GM21723 (cell line): ENCODE data around the gene CALHM2.

ENCODE experiments used
- ATAC-seq: cut with Tn5 transposase; IDR thresholded peaks from one replicate; pipeline ENCODE4 v1.9.1; 2021; ENCODE audit warnings: mild to moderate bottlenecking, moderate library complexity; ENCODE audit not compliant: unreplicated experiment

CALHM2 gene

GRCh38 chr10:103451091-103451813 lies 918 bp downstream of the CALHM2 start:
- no peak for ATAC-seq

GRCh38 chr10:103450201-103450695 lies 1.9 kb downstream of the CALHM2 start:
- no peak for ATAC-seq

GRCh38 chr10:103449208-103450144 lies 2.7 kb downstream of the CALHM2 start:
- no peak for ATAC-seq

- ATAC-seq: no peak
These were observed 3.4 kb downstream of the CALHM2 start for GRCh38 chr10:103448746-103449145.

- ATAC-seq: no peak
These were observed 5.0 kb downstream of the CALHM2 start for GRCh38 chr10:103447187-103447586.

- ATAC-seq: no peak
These were observed 6.2 kb downstream of the CALHM2 start for GRCh38 chr10:103445767-103446567.

GRCh38 chr10:103445366-103445765 lies 6.8 kb downstream of the CALHM2 start:
- ATAC-seq: no peak

- ATAC-seq: no peak
These were observed 7.7 kb downstream of the CALHM2 start for GRCh38 chr10:103444478-103444877.

GRCh38 chr10:103443475-103444185 lies 8.5 kb downstream of the CALHM2 start:
- no peak for ATAC-seq

GRCh38 chr10:103442031-103442461 lies 10.1 kb downstream of the CALHM2 start:
- no peak for ATAC-seq

GRCh38 chr10:103441611-103442010 lies 10.6 kb downstream of the CALHM2 start:
- no peak for ATAC-seq

GRCh38 chr10:103441206-103441605 lies 11.0 kb downstream of the CALHM2 start:
- ATAC-seq: no peak

GRCh38 chr10:103440416-103440815 lies 11.8 kb downstream of the CALHM2 start:
- ATAC-seq: no peak

GRCh38 chr10:103439776-103440175 lies 12.4 kb downstream of the CALHM2 start:
- ATAC-seq: no peak

- no peak for ATAC-seq
These were observed 18.3 kb downstream of the CALHM2 start for GRCh38 chr10:103433858-103434257.

GRCh38 chr10:103431902-103432301 lies 20.3 kb downstream of the CALHM2 start:
- no peak for ATAC-seq

- no peak for ATAC-seq
These were observed 22.5 kb downstream of the CALHM2 start for GRCh38 chr10:103429647-103430046.

GRCh38 chr10:103428989-103429643 lies 23.1 kb downstream of the CALHM2 start:
- ATAC-seq: no peak

GRCh38 chr10:103427866-103428265 lies 24.3 kb downstream of the CALHM2 start:
- ATAC-seq: no peak

- no peak for ATAC-seq
These were observed 28.4 kb downstream of the CALHM2 start for GRCh38 chr10:103423748-103424147.
